ENCODE data around the gene TGFBR1. TPM values are rescaled to one million over a fixed set of nuclear protein-coding genes. Genes with fewer than 3 reads are reported as not detected.

Gene TGFBR1
- total RNA-seq, 1 donor from 2014 or later: 13.5 TPM

GRCh38 chr9:99106044-99106375 lies 1.1 kb downstream of the TGFBR1 start:
- peak in 1 of 2 donors; percentile 5 for DNase-seq (ENCODE audit: low read depth in 2 of 2)

DNA sequence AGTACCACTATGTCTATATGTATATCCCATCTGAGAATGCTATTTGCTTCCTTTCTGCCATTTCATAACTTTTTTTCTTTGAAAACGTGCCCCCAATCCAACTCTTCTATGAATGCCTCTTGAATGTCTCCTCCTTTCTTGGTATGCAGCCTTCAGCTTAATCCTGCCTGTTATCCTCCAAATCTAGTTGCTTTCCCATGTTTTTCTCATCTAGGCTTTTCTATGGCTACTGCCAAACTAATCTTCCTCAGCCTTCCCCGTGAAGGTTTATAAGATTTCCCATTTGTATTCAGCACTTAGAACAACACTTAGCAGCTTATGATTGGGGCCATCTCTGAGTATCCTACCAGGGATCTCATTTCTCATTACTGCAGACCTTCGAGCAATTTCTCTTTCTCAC lies 2.5 kb downstream of the TGFBR1 start:
- no peak for DNase-seq (ENCODE audit: low read depth in 2 of 2)

DNA sequence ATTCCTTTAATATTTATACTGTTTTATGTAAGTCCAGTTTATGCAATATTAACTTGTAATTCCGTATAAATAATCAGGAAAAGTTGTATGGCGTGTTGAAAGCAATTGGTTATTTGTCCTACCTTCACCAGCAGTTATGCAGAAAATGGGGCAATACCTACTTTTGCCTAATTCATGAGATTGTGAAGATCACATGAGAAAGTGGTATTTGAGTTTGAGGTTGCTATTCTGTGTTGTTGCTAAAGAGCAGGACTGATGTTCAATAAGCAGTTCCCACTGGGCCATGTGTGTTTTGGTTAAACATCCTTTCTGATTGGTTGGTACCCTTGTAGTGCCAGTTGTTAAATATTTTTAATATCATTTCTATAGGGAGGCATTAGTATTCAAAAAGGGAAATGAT lies 3.2 kb downstream of the TGFBR1 start:
- DNase-seq (ENCODE audit: low read depth in 2 of 2): no peak

DNA sequence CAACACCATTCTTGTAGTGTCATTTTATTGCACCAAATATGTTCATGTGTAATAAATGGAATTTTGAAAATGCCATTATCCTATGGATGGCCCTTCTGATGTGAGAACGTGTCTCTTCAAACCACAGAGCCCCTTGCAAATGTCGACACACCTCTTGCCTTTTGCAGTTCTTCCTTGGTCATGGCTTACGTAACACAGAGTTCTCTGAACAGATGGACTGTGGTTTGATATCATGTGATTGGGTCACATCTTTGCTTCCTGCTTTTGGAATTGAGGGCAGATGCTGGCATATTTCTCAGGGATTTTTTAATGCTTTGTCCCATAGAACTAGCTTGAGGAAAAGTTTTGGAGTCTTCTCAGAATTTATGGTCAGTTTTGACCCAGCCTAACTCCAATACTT lies 4.6 kb downstream of the TGFBR1 start:
- peak in 1 of 2 donors; percentile 7 for DNase-seq (ENCODE audit: low read depth in 2 of 2)

GRCh38 chr9:99112750-99113413 lies 8.0 kb downstream of the TGFBR1 start:
- no peak for DNase-seq (ENCODE audit: low read depth in 2 of 2)

DNA sequence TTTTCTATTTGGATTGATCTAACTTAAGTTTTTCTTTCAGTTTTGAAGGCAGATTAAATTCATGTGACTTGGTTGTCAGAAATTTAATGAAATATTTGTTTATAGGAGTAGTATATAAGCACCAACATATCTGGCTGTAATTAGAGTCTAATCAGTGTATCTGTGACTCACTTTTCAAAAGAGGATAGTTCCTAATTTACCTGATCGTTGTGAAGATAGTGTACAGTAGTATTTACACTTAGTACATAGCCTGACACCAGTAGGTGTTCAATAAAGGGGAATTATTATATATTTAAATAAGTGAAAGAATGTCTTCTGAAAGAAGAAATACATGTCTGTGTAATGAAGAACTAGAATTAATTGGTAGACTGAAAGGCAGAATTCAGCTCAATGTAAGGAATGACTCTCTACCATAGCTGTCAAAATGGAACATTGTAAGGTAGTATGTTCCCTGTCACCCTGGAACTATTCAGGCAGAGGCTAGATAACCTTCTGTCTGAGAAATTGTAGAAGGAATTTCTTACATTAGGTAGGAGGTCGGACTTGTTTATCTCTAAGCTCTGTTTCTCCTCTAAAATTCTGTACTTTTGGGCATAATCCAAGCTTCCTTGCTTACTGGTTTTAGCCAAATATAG lies 8.6 kb downstream of the TGFBR1 start:
- DNase-seq (ENCODE audit: low read depth in 2 of 2): no peak

- no peak for DNase-seq (ENCODE audit: low read depth in 2 of 2)
Observed at GRCh38 chr9:99114049-99114440, 9.1 kb downstream of the TGFBR1 start.

DNA sequence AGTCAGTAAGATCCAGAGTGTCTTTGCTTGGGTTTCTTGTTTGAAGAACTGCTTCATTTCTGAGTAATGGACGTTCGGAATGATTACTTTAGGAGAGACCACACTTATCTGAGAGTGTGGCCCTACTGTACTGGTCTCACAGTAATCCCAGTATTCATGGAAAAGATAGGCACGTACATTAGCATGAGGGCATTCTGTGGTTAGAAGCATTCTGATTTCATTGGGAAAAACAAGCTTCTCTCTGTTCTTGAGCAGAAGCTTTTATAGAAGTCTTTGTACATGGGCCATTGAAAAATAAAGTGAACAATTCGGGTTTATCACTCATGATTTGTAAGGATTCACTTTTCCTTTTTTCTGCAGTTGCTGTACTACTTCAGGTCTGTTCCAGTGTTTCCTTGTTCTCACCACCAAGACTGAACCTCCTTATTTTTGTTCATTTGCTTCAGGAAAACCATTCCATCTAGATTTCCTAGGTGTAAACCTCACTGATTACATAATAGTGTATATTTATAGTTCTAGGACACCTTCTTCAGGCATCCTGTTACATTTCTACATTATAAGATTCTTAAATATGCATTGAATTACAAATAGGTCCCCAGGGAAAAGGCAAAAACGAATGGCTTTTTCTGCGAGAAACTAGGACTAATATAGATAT lies 10.1 kb downstream of the TGFBR1 start:
- no peak for DNase-seq (ENCODE audit: low read depth in 2 of 2)

GRCh38 chr9:99116003-99116411 lies 11.1 kb downstream of the TGFBR1 start:
- no peak for DNase-seq (ENCODE audit: low read depth in 2 of 2)

DNA sequence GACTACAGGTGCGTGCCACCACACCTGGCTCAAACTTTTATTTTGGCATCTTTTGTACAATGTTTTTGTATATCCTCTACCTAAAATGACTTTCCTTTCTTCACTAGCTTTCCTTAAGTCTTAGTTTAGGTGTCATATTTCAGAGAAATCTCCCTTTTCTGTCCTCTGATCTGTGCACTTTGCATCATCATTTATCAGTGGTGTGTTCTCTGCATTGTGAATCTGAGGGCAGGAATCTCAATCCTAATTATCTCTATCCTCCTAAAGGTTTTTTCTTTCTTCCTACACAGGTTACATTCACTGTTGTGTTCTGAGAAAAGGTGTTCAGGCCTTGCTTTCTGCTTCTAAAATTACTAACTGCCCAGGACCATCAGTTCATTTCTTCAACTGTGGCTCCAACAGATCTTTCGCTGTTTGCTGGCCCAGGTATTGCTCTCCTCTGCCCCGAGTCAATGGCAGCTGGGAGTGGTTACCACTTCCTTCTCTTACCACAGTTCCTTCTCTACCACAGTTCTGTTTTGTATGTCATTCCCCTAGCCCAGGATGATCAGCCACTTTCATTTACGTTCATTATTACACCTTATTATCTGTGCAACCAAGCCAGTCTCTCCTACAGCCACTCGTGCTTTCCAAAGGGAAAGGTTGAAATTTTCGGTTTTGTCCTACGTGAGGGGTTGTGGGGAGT lies 14.0 kb downstream of the TGFBR1 start:
- DNase-seq (ENCODE audit: low read depth in 2 of 2): no peak

- DNase-seq (ENCODE audit: low read depth in 2 of 2): no peak
Observed at GRCh38 chr9:99119976-99120655, 15.2 kb downstream of the TGFBR1 start.

- no peak for DNase-seq (ENCODE audit: low read depth in 2 of 2)
Observed at GRCh38 chr9:99121604-99122003, 16.7 kb downstream of the TGFBR1 start.

GRCh38 chr9:99124534-99125255 lies 19.8 kb downstream of the TGFBR1 start:
- no peak for DNase-seq (ENCODE audit: low read depth in 2 of 2)

- DNase-seq (ENCODE audit: low read depth in 2 of 2): no peak
Observed at GRCh38 chr9:99125446-99125845, 20.5 kb downstream of the TGFBR1 start.

DNA sequence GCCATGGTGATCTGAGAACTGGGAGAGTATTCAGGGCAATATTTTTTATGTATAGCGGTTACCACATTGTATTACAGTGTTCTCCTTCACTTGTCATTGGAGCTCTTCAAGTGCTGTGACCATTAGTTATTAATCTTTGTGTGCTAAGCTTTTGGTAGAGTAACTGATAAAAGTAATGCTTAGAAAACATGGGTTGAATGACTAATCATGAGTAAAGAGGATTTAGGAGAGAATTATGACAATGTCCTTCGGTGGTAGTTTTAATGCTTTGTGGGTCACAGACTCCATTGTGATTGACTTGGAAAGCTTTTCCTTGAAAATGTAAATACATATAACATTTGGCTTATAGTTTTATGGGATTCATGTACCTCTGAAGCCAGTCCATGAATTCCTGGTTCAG lies 21.4 kb downstream of the TGFBR1 start:
- DNase-seq (ENCODE audit: low read depth in 2 of 2): no peak

GRCh38 chr9:99127356-99128132 lies 22.6 kb downstream of the TGFBR1 start:
- DNase-seq (ENCODE audit: low read depth in 2 of 2): no peak

DNA sequence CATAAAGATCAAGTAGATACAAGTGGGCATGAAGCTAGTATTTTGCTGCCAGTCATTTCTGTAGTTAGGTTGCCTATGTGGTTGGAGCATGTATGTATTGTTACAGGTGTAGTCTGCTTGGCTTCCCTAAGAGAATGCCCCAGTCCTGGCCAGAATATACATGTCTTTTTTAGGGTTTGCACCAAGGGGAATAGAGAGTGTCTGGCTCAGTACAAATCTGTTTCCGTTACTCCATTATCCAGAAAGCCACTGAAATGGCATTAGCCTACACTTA lies 23.2 kb downstream of the TGFBR1 start:
- DNase-seq (ENCODE audit: low read depth in 2 of 2): no peak

DNA sequence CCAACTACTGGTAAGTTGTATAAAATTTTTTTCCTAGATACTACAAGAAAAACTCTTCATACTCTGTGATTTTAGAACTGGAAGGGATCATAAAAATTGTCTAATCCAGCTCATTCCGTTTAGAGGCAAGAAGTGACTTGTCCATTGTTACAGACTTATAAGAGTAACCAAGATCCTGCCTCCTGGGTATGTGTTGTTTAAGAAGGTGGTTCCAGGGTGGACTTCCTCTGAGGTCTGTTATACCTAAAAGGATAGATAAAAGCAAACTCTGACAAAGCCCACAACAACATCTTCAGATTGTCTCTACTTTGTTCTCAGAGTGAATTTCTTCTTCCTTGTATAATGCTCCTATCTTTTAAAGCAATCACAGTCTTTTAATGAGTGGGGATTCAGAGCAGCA lies 24.2 kb downstream of the TGFBR1 start:
- no peak for DNase-seq (ENCODE audit: low read depth in 2 of 2)

GRCh38 chr9:99130069-99130468 lies 25.2 kb downstream of the TGFBR1 start:
- peak in 1 of 2 donors; percentile 13 for DNase-seq (ENCODE audit: low read depth in 2 of 2)

DNA sequence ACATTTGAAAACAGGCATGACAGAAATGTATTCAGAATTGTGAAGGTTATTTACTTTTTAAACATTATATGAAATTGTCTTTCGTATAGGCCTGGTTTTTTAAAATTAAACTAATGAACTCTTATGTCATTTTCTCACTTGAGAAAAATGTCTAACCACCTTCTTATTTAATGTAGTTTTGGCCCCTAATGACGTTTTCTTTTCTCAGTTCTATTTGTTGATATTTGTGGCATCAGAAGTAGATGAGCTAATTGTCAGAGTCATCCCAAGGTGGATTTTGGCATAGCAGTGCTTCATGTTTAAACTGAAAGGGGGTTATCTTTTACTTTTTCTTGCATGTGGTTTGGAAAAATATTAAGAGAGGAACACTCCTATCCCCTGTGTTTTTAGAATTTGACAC lies 28.2 kb downstream of the TGFBR1 start:
- DNase-seq (ENCODE audit: low read depth in 2 of 2): no peak

GRCh38 chr9:99134893-99135341 lies 30.0 kb downstream of the TGFBR1 start:
- DNase-seq (ENCODE audit: low read depth in 2 of 2): no peak
